Measurements from ENCODE around the gene DMAC2.
A peak's percentile ranks its signal among the peaks of the same experiment; 100 is the strongest.
"Not testable (repeated sequence)": the region's sequence is repeated elsewhere in the genome, so short reads cannot be mapped to it uniquely, and the experiment has no call there.

DMAC2 gene

DNA sequence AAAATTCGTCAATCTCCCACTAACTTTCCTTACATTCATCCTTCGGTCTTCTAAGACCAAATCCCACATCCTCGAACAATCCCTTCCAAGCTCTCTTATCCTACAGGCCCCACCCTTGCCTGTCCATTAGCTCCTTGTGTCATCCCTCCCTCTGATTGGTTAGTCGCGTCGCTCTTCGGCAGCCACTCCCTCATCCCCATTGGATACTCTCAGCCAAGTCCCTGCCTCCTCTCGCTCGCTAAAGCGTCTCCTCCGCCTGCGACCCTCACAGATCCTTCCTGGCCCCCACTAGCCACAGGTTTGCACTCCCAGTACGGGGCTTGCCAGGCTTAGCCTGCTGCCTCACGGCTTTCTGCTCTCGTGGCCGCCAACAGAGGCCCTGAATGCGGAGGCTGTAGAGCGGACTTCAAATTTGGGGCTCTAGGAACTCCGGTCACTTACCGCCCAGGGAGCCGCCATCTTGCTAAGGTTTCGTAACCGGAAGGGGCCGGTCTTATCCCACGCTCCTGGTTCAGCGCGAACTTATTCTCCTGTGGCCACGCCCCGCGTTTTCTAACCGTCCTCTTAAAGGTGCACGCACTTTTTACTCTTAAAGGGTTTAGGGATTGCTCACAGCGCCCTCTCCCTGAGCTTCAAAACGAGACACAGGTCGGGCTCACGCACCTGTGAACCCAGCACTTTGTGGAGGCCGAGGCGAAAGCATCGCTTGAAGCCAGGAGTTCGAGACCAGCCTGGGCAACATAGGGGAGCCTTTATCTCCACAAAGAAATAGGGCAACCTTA is at the start of gene DMAC2:
TSS of gene DMAC2 (minus strand) at position 472 of the 782 bp plus-strand sequence. CDS start at position 459, 13 bp downstream.
- DNase-seq (ENCODE audit: extremely low read depth in 1 of 2, low read depth in 1 of 2), result peak; percentile 82 to 97

DNA sequence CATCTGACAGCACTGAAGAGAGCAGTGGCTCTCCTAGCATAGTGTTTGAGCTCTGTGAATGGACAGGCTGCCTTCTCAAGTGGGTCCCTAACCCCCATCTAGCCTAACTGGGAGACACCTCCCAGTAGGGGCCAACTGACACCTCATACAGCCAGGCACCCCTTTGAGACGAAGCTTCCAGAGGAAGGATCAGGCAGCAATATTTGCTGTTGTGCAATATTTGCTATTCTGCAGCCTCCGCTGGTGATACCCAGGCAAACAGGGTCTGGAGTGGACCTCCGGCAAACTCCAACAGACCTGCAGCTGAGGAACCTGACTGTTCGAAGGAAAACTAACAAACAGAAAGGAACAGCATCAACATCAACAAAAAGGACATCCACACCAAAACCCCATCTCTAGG is 47.2 kb upstream of the DMAC2 start:
- DNase-seq (ENCODE audit: extremely low read depth in 1 of 2, low read depth in 1 of 2), result not testable (repeated sequence)

- DNase-seq (ENCODE audit: extremely low read depth in 1 of 2, low read depth in 1 of 2), result no peak
Observed at GRCh38 chr19:41484822-41485221, 45.1 kb upstream of the DMAC2 start.

DNA sequence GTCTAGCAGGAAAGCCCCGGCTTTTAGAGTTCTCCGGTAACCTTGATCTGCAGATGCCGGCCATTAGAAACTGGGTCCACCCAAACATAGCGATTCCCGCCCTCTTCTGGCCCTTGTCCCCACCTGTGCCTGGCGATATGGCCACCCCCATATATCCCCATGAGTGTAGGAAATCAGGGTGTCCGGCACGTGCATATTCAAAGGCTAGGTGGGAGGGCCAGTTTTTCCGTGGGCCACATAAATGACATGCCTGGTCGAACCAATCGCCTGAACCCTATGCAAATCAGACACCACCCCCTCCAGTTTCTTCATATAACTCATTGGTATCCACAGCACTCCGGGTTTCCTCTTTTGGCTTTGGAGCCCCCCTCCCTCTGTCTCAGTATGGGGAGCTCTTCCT is 40.6 kb upstream of the DMAC2 start:
- no peak for DNase-seq (ENCODE audit: extremely low read depth in 1 of 2, low read depth in 1 of 2)

GRCh38 chr19:41479757-41480191 is 40.1 kb upstream of the DMAC2 start:
- no peak for DNase-seq (ENCODE audit: extremely low read depth in 1 of 2, low read depth in 1 of 2)

- DNase-seq (ENCODE audit: extremely low read depth in 1 of 2, low read depth in 1 of 2), result no peak
Observed at GRCh38 chr19:41478875-41479756, 39.4 kb upstream of the DMAC2 start.

DNA sequence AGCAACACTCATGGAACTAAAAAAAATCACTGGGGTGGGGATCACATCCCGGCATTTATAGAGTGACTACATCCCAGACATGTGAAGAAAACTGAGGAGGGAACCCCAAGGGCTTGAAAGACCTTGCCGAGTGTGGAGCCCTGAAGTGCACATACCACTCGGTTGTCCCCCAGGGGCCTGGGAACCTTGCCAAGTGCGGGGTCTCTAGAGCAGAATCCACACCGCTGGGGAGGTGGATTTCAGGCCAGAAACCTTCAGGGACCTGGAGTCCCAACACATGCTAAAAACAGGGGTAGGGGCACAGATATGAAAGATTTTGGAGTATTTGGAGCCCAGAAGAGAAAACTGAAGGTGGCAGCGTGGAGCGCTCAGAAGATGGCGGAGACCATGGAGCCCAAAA is 38.5 kb upstream of the DMAC2 start:
- DNase-seq (ENCODE audit: extremely low read depth in 1 of 2, low read depth in 1 of 2), result no peak

GRCh38 chr19:41476583-41476982 is 36.9 kb upstream of the DMAC2 start:
- DNase-seq (ENCODE audit: extremely low read depth in 1 of 2, low read depth in 1 of 2), result no peak

DNA sequence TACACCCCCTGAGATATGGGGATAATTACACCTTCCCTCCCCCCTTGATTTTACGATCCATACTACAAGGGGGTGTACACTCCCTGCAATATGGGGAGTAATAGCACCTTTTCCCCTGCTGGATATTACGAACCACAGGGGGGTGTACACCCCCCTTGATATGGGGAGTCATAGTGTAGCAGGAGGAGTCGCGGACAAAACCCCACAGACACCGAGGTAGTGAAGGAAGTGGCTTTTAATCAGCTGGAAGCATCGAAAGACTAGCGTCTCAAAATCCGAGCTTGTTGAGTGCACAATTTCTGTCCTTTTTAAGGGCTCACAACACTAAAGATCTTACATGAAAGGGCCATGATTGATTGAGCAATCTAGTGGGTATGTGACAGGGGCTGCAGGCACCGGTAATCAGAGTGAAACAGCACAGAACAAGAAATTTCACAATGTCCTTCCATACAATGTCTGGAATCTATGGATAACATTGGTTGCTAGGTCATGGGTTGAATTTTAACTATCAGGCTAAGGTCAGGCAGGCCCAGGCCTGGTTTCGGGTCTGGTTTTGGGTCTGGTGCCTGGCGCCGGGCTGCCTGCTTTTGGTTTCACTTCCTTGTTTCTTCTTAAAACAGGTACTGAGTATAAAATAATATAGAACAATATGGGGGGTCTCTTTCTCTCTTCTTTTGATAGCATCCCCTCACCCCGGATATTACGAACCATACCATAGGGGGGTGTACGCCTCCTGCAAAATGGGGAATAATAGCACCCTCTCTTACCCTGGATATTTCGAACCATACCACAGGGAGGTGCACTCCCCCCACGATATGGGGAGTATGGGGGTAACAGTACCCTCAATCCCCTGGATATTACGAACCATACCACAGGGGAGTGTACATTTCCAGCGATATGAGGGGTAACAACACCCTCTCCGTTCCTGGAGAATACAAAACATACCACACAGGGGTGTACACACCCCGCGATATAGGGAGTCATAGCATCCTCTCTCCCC is 23.8 kb upstream of the DMAC2 start:
- DNase-seq (ENCODE audit: extremely low read depth in 1 of 2, low read depth in 1 of 2), result not testable (repeated sequence)

GRCh38 chr19:41462497-41462896 is 22.8 kb upstream of the DMAC2 start:
- DNase-seq (ENCODE audit: extremely low read depth in 1 of 2, low read depth in 1 of 2), result no peak

DNA sequence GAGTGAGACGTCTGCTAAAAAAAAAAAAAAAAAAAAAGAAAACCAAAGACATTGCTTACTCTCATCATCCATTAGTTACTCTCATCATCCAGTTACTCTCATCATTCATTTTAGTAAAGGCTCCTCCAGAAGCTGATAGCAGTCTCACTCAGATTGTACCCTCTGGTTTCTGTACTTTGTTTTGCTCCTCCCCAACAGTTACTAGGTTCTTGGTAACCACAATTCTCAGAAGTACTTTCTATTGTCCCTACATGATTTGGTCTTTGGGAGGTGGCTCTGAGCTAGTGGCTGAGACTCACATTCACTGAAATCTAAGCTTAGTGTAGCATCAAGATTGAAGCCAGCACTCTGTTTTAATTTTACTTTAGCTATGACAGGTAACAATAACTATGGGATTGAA is 17.5 kb upstream of the DMAC2 start:
- DNase-seq (ENCODE audit: extremely low read depth in 1 of 2, low read depth in 1 of 2), result no peak

GRCh38 chr19:41456342-41456918 is 16.7 kb upstream of the DMAC2 start:
- no peak for DNase-seq (ENCODE audit: extremely low read depth in 1 of 2, low read depth in 1 of 2)

- no peak for DNase-seq (ENCODE audit: extremely low read depth in 1 of 2, low read depth in 1 of 2)
Observed at GRCh38 chr19:41455936-41456335, 16.2 kb upstream of the DMAC2 start.

DNA sequence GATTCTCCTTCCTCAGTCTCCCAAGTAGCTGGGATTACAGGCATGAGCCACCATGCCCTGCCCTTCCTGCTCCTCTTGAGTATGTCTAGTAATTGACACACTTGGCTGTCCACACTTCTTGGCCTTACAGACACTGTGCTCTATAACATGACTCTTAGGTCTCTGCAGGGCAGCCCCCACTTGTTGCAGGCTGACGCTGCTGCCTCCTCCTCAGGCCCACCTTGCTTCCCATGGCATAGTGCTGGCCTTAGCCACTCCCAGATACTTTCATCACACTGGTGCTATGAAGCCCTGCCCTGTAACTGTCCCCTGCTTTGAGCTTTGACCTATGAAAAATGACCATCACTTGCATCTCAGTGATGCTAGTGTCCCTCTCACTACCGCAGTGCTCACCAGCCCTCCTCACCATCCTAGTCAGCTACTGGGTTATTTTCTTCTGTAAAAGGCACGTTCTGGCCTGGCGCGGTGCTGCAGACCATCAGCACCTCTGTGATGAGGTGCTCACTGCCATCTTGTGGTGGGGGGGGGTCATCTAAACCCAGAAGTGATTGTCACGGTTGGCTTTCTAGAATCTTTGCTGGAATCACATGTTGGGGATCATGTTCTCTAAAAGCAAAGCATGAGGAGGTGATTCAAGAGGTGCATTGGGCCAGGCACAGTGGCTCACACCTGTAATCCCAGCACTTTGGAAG is 13.0 kb upstream of the DMAC2 start:
- no peak for DNase-seq (ENCODE audit: extremely low read depth in 1 of 2, low read depth in 1 of 2)

DNA sequence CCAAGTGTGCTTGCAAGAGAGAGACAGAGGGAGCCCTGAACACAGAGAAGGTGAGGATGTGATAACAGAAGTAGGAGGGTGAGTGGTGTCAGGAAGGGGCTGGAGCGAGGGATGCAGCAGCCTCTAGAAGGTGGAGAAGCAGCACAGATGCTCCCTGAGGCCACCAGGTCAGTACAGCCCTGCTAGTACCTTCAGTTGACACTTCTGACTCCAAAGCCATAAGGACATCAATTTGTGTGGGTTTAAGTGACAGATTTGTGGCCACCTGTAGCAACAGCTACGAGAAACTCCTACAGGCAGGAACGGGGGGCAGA is 10.1 kb upstream of the DMAC2 start:
- no peak for DNase-seq (ENCODE audit: extremely low read depth in 1 of 2, low read depth in 1 of 2)

GRCh38 chr19:41449079-41449864 is 9.6 kb upstream of the DMAC2 start:
- DNase-seq (ENCODE audit: extremely low read depth in 1 of 2, low read depth in 1 of 2), result peak; percentile 35 to 41

DNA sequence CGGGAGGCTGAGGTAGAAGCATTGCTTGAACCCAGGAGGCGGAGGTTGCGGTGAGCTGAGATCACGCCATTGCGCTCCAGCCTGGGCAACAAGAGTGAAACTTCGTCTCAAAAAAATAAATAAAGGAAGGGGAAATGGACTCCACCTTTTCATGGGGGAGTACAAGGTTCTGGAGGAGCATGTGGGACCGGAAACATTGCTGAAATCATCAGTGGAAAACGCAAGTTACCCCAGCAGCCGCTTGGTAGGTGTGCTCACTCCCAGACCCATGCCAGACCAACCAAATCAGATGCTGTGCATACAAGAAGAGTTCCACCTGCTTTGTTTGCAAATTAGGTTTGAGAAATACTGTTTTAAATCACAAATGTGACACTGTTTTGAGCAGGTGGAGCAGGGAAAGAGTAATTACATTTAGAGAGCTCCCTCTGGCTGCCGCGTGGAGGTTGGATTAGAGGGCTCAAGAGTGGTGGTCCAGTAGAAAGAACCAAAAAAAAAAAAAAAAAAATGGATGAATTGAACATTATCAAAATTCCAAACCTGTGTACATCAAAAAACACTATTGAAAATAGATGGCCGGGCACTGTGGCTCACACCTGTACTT is 8.1 kb upstream of the DMAC2 start:
- DNase-seq (ENCODE audit: extremely low read depth in 1 of 2, low read depth in 1 of 2), result no peak

GRCh38 chr19:41445575-41445974 is 5.9 kb upstream of the DMAC2 start:
- DNase-seq (ENCODE audit: extremely low read depth in 1 of 2, low read depth in 1 of 2), result no peak

Data from stimulated activated CD8-positive, alpha-beta memory T cell treated with anti-CD3 and anti-CD28 coated beads, Interleukin-7, amount 100 ng/mL, for 48 hours (primary cell).